Cerebellar nuclear complex (tissue), 1 donor: ENCODE measurements around the gene FBXW11.
"Not testable (repeated sequence)": the region's sequence is repeated elsewhere in the genome, so short reads cannot be mapped to it uniquely, and the experiment has no call there.

Experiments used
- DNase-seq, 2 experiments: peaks; one replicate each; lab custom pipeline; 2025; lab: John Stamatoyannopoulos, UW

FBXW11 gene

GRCh38 chr5:171953860-171954701 is 52.4 kb downstream of the FBXW11 start:
- DNase-seq: no peak

GRCh38 chr5:171952021-171952420 is 54.4 kb downstream of the FBXW11 start:
- no peak for DNase-seq

DNA sequence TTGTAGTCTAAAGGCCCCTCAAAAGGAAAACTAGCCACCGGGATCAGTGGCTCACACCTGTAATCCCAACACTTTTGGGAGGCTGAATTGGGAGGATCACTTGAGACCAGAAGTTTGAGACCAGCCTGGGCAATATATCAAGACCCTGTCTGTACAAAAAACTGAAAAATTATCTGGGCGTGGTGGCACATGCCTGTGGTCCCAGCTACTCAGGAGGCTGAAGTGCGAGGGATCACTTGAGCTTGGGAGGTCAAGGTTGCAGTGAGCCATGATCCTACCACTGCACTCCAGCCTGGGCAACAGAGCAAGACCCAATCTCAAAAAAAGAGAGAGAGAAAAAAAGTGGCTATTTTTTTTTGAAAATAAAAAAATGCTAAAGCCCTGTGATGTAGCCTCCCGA is 55.2 kb downstream of the FBXW11 start:
- no peak for DNase-seq

DNA sequence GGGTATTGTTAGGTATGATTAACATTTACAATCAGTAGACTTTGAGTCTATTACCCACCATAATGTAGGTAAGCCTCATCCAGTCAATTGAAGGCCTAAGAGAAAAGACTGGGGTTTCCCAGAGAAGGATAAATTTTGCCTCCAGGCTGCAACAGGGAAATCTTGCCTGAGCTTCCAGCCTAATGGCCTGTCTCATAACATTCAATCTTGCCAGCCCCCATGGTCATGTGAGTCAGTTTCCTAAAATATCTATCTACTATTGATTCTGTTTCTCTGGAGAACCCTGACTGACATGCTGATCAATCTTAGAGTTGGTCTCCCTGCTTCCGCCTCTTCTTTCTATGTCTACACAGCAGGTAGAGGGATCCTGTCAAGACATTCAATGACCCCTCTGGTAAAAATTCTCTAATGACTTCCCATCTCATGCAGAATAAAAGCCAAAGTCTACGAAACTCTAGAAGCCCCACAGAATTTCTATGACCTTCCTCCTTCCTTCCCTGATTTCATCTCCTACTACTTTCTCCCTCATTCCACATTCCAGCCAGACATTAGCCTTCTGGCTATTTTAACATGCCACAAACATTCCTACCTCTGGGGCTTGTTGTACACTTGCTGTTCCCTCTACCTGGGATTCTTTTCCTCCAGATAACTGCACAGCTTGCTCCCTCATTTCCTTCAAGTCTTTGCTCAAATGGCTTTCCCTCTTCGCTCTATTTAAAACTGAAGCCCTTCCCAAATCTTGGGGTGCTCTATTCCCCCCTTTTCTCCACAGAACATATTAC is 60.2 kb downstream of the FBXW11 start:
- DNase-seq: no peak

- no peak for DNase-seq
Observed at GRCh38 chr5:171945476-171945875, 61.0 kb downstream of the FBXW11 start.

- DNase-seq: no peak
Observed at GRCh38 chr5:171945066-171945465, 61.4 kb downstream of the FBXW11 start.

DNA sequence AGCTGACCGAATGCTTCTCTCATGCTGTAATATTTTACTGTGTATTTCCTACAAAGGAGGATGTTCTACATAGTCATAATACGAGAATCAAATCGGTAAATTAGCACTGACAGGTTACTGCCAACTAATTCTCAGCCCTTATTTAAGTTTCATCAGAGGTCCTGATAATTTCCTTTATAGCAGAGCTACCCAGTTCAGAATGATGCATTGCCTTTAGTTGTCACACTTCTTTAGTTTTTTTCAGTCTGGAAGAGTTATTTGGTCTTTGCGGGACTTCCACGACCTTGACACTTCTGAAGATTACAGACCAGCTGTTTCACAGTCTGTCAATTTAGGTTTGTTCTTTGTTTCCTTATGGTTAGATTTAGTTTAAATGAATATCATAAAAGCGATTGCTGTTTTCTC is 64.3 kb downstream of the FBXW11 start:
- DNase-seq: not testable (repeated sequence)

GRCh38 chr5:171941675-171942074 is 64.8 kb downstream of the FBXW11 start:
- DNase-seq: not testable (repeated sequence)

DNA sequence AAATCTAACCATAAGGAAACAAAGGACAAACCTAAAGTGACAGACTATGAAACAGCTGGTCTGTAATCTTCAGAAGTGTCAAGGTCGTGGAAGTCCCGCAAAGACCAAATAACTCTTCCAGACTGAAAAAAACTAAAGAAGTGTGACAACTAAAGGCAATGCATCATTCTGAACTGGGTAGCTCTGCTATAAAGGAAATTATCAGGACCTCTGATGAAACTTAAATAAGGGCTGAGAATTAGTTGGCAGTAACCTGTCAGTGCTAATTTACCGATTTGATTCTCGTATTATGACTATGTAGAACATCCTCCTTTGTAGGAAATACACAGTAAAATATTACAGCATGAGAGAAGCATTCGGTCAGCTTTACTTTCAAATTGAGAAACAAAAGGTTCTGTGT is 65.2 kb downstream of the FBXW11 start:
- DNase-seq: not testable (repeated sequence)

- DNase-seq: no peak
Observed at GRCh38 chr5:171939951-171940350, 66.5 kb downstream of the FBXW11 start.

DNA sequence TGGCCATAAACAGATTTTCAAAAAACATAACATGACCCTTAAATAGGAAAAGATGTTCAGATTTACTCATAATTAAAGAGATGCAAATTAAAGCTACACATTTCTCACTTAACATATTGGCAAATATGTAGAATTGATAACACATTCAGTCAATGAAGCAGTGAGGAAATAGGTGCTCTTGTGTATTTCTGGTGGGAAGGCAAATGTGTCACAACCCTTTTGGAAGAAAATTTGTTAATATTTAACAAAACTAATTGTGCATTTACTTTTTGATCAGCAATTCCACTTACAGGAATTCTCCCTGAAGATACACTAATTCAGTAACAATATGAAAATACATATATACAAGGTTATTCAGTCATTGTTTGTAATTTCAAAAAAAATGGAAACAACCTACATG is 68.1 kb downstream of the FBXW11 start:
- no peak for DNase-seq

- DNase-seq: no peak
Observed at GRCh38 chr5:171937351-171937750, 69.1 kb downstream of the FBXW11 start.

GRCh38 chr5:171934586-171934985 is 71.9 kb downstream of the FBXW11 start:
- no peak for DNase-seq

DNA sequence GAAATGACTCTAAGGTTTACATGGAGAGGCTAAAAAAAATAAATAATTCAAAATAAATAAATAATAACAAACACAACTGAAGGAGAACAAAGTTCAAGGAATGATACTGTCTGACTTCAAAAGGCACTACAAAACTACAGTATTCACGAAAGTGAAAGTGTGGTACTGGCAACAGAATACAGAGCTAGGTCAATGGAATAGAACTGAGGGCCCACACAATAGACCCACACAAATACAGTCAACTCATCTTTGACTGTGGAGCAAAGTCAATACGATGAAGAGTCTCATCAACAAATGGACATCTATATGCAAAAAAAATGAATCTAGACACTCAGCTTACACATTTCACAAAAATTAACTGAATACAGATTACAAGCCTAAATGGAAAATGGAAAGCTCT is 75.3 kb downstream of the FBXW11 start:
- no peak for DNase-seq

DNA sequence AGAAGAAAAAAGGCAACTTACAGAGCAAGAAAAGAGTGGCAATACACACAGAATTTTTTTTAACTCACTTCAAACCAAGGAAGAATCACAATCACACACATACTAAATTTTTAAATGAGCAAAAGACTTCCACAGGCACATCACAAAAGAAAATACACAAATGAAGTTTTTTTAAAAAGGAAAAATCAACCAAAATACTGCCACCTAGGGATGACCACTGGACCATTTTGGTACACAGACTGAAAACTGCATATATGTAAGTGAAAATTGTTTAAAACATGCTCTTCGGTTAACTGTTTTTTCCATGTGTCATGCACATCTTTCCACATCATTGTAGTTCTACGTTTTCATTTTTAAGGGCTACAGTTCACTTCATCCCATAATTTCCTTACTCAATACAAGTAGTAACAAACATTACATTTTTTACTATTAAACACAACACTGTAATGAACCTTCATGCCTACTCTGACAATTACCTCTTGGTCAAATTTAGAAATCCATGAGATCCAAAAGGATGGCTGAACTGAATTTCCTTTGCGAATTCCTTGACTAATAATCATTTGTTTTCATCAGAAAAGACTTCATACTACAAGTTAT is 79.0 kb downstream of the FBXW11 start:
- no peak for DNase-seq

- DNase-seq: no peak
Observed at GRCh38 chr5:171926311-171926710, 80.1 kb downstream of the FBXW11 start.

- no peak for DNase-seq
Observed at GRCh38 chr5:171924493-171925122, 81.8 kb downstream of the FBXW11 start.

- DNase-seq: no peak
Observed at GRCh38 chr5:171920765-171921391, 85.6 kb downstream of the FBXW11 start.

- not testable (repeated sequence) for DNase-seq
Observed at GRCh38 chr5:171915700-171916099, 90.7 kb downstream of the FBXW11 start.

DNA sequence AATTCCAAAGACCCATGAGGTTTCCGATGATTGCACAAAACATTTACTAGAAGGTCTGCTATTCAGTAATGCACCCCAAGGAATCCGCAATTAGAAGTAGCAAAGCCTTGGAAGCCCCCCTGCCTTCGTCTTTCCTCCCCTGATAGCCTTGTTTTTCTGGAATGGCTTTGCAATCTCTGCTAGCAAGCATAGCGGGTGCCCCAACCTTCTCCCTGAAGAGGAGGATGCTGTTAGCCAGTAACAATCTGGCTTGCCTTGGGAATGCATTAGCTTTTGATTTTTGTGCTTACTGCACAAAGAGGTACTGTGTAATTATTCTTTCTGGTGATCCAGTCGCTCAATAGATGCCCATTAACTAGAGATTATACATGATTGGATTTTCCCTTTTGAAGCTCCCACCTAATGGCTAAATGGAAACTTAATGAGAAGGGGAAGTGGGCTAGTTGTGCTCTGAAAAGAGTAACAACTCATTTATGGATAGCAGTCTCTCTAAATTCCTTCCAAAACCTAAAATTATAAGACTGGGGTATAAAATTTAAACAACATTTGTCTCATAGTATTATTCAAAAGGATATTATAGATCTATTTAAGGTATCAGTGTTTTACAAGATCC is 91.6 kb downstream of the FBXW11 start:
- no peak for DNase-seq

GRCh38 chr5:171913987-171914273 is 92.5 kb downstream of the FBXW11 start:
- DNase-seq: no peak

DNA sequence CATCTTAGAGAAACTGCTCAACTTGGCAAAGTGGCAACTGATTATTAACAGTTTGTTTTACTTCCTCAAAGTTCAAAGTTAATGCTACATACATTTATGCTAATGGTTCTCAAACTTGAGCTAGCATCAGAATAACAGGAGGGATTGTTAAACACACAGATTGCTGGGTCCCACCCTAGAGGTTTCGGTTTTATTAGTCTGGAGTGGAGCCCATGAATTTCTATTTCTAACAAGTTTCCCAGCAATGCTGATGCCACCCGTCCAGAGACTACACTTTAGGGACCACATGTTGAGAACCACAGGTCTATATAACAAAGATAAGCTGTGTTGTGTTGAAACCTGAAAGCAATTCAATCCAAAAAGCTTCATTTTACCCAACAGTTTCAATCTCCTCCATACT is 95.3 kb downstream of the FBXW11 start:
- no peak for DNase-seq
